ENCODE results near the gene TBXA2R.
"Not testable (repeated sequence)": the region's sequence is repeated elsewhere in the genome, so short reads cannot be mapped to it uniquely, and the experiment has no call there.

TBXA2R gene

DNA sequence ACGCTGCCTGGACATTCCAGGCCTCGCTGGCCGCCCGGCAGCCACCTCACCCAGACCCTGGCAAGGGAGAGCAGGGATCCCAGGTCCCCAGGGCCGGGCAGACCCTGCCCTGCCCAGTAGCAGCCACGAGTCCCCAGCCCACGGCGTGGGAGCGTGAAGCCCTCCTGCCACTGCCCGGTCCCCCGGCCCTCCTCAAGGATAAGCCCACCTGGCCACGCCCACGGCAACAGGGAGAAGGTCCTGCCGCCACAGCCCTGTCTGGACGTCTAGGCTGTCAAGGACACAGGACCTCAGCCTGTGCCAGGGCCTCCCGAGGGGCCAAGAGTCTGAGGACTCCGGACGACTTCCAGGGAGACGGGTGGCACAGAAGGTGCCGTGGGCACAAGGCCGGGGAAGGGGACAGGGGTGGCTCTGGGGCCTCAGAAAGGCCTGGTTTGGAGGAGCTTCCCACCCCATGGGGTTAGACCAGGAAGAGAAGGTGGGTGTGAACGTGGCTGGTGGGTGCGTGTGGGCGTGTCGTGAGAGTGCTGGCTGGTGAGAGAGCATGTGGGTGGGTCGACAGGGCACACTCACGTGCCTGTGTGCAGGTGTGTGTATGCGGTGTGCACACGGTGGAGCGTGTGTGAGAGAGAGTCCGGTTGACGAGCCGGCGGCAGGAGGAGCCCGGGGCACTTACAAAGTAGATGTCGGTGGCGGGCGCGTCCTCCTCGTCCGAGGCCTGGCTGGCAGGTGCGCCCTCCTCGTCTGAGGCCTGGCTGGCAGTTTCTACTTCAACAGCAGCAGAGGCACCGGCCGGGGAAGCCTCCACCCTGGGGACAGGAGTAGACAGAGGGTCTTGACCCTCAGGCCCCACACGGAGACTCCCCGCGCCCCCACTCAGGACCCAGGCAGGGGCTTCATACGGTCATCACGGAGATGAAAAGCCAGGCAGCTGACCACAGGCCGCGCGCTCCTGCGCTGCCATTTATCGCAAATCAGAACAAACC, 31.8 kb upstream of the TBXA2R start:
- no peak for DNase-seq

DNA sequence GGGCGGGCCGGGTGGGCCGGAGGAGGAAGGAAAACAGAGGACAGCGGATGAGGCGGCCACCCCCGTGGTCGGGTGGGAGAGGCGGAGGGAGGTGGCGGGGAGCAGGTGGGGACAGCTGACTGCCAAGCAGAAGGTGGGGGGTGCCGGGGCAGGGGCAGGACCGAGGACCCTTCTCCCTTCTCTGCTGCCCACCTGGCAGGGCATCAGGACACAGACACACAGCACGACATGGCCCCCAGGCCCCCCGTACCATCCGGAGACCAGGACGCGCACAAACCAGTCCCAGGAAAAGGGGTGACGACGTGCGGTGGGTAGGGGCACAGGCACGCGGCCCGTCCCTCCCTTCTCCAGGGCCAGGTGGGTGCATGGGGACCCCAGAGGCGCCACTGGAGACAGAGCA, 30.9 kb upstream of the TBXA2R start:
- no peak for DNase-seq

DNA sequence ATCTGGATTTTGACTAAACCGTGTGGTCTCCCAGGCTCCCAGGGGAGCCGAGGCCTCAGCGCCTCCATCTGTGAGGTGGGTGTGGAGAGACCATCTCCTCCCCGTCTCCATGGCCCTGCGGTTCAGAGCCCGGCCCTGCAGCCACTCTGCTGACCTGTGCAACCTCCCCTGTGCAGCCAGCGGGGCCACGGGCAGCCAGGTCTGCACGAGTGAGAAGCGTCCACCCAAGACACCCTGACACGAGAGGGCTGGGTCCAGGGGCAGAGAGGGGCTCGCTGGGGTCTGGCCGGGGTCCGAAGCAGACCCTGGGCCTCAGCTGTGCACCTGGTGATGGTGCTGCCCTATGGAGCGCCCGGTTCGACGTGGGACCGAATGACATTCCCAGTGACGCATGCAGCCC, 30.3 kb upstream of the TBXA2R start:
- no peak for DNase-seq

- DNase-seq = no peak
Observed at GRCh38 chr19:3636506-3636905, 29.8 kb upstream of the TBXA2R start.

DNA sequence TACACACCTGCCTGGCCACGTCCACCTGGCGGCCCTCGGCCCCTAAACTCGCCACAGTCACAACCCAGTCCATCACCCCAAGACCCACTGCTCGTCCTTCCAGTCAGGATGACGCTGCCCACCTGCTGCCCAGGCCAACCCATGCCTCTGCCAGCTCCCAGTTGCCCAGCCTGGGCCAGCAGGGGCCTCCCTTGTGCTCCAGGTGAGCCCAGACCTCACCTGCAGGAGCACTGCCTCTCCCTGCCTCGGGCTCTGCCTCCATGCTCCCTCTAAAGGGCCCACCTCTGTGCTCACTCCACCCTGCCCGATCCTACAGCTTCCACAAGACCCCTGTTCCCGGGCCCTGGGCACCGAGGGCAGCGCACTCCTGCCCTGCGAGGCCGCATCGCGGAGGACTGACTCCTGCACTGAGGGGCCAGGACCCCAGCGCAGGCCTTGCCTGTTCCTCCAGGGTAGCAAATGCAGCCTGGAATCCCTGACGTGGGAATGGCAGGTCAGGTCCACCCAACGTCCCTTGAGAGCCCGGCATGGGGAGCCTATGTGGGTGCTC, 27.9 kb upstream of the TBXA2R start:
- no peak for DNase-seq

GRCh38 chr19:3633559-3633988, 26.9 kb upstream of the TBXA2R start:
- DNase-seq = no peak

DNA sequence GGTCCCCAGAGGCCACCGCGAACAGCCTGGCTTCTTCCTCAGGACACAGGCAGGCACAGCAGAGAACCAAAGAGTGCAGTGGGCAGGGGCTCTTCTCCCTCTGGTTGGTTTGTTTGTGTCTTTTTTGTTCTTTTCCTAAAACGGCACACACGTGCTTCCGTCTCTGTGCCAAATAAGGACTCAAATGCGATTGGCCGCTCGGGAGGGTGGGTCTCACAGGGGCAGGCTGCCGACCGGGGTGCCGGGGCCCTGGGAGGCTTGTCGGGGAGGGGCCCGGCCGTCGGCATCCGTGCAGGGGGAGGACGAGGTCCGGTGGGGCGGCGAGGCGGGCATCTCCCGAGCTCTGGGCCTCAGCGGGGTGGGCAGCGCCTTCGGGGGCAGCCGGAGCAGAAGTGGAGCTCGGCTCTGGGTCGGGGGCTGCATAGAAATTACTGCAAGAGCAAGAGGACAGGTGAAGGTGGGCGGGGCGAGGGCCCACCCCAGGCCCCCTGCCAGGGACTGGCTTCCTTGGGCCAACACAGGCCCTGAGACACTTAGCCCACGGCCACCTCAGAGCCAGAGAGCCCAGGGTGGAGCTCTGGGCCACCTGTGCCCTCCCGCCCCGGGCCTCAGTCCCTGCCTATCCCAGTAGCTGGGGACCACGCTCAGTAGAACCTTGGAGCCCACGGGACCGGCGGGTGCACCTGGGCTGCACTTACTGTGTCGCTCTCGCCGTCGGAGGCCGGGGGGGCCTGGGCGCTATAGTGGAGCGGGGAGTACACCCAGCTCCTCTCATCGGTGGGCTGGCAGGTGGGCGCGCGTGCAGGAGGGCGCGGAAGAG, 26.3 kb upstream of the TBXA2R start:
- no peak for DNase-seq

- no peak for DNase-seq
Observed at GRCh38 chr19:3632098-3632497, 25.4 kb upstream of the TBXA2R start.

DNA sequence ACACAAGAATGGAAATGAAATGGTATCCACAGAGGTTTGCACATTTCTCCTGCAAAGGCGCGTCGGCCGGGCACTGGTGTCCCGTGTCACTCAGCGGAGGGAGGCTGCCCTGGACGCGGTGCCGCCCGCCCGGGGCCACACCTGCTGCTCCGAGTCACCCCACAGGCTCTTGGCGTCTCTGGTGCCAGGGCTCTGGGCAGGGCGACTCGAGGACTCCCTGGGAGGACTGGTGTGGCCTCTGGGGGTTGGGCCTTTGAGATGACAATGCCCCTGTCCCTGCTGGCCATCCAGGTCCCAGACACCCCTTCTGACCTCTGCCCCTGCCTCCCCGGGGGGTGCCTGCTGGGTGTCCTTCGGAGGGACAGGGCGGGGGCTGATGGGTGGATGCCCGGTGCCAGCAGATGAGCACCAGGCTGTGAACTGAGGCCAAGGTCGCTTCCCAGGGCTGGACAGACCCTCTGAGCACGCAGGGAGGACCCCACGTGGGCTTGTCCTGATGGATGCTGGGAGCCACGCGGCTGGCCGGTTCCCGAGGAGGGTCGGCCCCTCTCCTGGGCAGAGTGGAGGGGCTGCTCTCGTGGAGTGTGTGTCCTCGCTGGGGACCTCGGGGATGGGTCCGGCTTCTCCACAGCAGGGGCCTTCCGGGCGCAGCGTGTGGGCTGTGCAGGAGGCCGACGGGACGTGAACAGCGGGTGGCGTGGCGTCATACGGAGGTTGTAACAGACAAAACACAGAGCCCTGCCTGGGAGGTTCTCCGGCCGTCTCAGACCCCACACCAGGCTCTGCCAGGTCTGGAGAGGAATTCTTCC, 24.6 kb upstream of the TBXA2R start:
- no peak for DNase-seq

GRCh38 chr19:3628766-3629165, 22.1 kb upstream of the TBXA2R start:
- not testable (repeated sequence) for DNase-seq

GRCh38 chr19:3627351-3627723, 20.7 kb upstream of the TBXA2R start:
- DNase-seq = no peak

DNA sequence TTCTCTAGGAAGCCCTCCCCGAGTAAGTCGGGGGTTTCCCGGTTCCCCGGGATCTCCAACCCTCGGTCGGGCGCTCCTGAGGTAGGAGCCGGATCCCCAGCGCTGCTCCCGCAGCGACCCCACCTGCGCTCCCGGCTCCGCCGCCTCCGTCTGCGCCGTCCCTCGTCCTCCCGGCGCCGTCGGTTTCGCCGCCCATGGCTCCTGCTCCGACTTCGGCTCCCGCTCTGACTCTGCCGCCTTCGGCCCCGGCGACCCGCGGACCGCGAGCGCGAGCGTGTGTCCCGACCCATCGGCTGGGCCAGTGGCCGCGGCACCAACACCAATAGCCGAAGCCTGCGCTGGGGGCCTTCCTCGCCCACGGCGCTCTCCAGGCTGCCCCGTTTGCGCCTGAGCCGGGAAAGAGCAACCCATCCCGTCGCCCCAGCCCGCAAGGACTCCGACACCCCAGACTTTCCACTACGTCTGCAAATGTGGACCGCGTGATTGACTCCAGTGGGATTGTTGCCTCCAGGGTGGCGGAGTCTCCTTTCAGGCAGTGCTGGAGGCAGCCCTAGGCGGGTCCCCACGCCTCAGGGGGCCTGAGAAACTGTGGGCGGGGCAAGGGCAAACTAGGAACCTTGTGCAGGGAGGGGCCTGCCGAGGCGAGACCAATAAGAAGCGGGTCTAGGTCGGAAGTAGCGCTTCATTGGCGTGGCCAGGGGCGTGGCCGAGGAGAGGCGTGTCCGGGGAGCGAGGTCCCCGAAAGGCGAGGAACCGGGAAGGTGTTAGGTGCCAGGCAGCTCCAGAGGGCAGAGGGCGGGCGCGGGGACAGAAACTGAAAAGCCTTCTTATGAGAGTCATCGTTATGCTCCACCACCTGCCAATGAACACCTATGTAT, 20.0 kb upstream of the TBXA2R start, which contains the start of gene CACTIN:
Gene CACTIN (minus strand): TSS at position 318 of the 878 bp plus-strand sequence. CDS start 28 bp downstream, at position 290.
- DNase-seq = peak; percentile 97

DNA sequence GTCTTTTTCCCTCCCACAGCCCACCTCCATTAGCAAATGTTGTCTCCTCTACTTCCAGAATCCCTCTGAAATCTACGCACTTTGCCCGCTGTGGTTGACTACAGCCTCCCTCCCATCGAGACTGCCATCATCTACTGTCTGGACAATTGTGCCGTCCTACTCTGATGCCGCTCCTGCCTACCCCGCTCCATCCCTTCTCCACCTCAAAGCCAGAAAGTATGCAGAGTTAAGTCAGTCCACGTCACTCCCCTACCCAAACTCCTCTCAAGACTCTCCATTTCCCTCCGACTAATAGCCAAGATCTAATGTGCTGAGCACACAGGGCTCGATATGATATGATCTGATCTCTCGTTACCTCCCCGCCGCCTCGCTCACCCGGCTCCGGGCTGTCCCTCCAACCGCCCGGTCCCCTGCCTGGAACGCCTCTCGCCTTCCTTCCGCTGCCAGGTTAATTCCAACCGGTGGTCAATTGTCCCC, 19.4 kb upstream of the TBXA2R start:
- DNase-seq = no peak

GRCh38 chr19:3623716-3624115, 17.0 kb upstream of the TBXA2R start:
- no peak for DNase-seq

DNA sequence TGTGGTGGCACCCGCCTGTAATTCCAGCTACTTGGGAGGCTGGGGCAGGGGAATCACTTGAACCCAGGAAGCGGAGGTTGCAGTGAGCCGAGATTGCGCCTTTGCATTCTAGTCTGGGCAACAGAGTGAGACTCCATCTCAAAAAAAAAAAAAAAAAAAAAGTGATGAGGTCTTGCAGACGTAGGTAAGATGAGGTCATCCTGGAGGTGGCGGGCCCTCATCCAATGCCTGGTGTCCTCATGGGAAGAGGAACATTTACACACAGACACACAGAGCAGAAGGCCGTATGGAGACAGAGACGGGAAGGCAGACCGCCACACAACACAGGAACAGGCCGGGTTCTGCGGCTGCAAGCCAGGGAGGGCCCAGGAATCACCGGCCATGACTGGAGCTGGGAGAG, 15.5 kb upstream of the TBXA2R start:
- DNase-seq = no peak

GRCh38 chr19:3621689-3622088, 15.0 kb upstream of the TBXA2R start:
- DNase-seq = no peak

DNA sequence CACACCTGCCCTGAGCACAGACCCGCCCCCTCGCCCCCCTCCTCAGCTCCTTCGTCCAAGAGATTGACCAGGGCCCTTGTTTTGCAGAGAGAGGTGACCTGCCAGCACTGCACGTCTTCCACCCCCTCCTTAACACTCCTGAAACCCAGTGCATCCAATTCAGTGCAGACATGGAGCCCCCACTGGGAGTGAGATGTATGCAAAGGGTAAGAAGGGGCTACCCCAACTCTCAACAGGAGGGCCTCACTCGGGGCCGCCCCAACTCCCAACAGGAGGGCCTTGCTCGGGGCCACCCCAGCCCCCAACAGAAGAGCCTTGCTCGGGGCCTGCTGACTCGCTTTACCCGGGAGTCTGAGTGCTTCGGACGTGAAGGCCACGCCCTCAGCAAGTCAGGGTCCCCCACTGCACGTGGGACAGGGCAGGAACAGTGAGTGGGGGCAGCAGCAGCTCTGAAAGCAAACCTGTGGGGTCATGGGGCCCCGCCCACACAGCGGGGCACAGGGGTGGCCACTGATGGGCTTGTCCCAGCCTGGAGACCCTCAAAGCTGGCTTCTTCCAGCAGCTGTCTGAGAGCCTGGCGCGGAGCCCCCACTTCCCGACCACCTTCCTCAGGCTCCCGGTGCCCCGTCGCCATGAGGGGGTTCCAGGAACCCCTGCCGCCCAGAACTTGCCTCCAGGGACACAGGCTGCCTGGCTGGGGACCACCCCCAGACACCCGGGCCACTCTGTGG, 14.3 kb upstream of the TBXA2R start:
- no peak for DNase-seq

DNA sequence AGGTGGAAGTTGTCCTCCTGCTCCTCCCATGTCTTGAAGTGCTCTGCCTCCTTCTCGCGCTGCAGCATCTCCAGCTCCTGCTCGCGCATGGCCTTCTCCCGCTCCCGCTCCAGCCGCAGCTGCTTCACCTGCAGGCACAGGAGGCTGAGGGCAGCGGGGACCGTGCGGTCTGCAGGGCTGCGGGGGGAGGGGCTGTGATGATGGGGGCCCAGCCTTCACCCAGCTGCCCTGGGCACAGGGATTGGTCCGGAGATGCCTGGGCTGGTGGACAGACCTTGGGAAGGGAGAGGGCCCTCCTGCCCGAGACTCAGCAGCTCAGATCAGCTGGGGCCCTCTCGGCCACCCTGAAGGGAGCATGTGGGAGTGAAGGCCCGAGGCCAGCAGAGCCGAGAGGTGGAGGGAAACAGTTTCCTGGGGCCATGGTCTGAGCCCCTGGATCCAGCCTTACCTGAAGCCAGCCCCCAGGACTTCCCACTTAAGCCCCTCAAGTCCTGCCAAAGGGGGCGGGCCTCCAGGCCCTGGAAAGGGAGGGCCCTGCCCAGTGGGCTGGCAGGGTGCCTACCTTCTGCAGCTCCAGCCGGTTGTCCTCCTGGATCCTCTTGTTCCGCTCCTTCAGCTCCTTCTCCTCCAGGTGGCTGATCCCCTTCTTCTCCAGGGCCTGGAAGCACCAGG, 13.6 kb upstream of the TBXA2R start:
- no peak for DNase-seq

GRCh38 chr19:3619631-3620012, 12.9 kb upstream of the TBXA2R start:
- no peak for DNase-seq

Data from DMS153 (cell line).